Esophagus muscularis mucosa (tissue), 4 donors: ENCODE measurements around the gene ARRB2. TPM values are rescaled to one million over a fixed set of nuclear protein-coding genes. Genes with fewer than 3 reads are reported as not detected.

Source experiments
- DNase-seq: peaks from one replicate; pipeline ENCODE4 v3.0.0-alpha.2; 2017; ENCODE audit errors: extremely low spot score
- H3K27ac ChIP-seq, 4 donors: fragments of 200-600 bp; sonication (generic); replicated peaks in 1 of 4; 1 replicate in 3 of 4; 2 replicates in 1 of 4; pipeline ENCODE4 v1.5.1; 2016 to 2019; ENCODE audit warnings: mild to moderate bottlenecking in 1 of 4
- H3K27me3 ChIP-seq, 4 donors: fragments of 200-600 bp; sonication (generic); one replicate each; pipeline versions ENCODE4 v1.5.1 to v1.6.0; 2016 to 2019
- H3K36me3 ChIP-seq, 4 donors: fragments of 200-600 bp; sonication (generic); one replicate each; pipeline ENCODE4 v1.5.1; 2016 to 2019
- H3K4me1 ChIP-seq, 4 donors: fragments of 200-600 bp; sonication (generic); one replicate each; pipeline ENCODE4 v1.5.1; 2016 to 2019
- H3K4me3 ChIP-seq, 4 donors: fragments of 200-600 bp; sonication (generic); 1 replicate in 2 of 4; 2 replicates in 2 of 4; pipeline ENCODE4 v1.5.1; 2016 to 2019; ENCODE audit warnings: mild to moderate bottlenecking in 4 of 4, moderate library complexity in 1 of 4
- H3K9me3 ChIP-seq, 4 donors: fragments of 200-600 bp; sonication (generic); 1 replicate in 3 of 4; 2 replicates in 1 of 4; pipeline ENCODE4 v1.5.1; 2016 to 2019
- EP300 ChIP-seq: sonication (generic); formaldehyde crosslinking; IDR thresholded peaks from one replicate; pipeline ENCODE4 v1.6.1; 2017; ENCODE audit warnings: antibody characterized with exemption
- POLR2A ChIP-seq: fragments of 450-650 bp; IDR thresholded peaks from one replicate; pipeline ENCODE4 v1.6.1; 2017; ENCODE audit warnings: antibody characterized with exemption, moderate library complexity, mild to moderate bottlenecking, low read depth
- POLR2AphosphoS5 ChIP-seq, 2 donors: sonication (generic); formaldehyde crosslinking; IDR thresholded peaks; one replicate each; pipeline ENCODE4 v1.6.1; 2017; ENCODE audit warnings: antibody characterized with exemption in 2 of 2
- WGBS: methylation state at CpG from one replicate; pipeline ENCODE4 v1.1.5; 2018; 5-methylcytosine and 5-hydroxymethylcytosine counted together
- intact Hi-C: fragments of 100-400 bp; cut with DNase I; formaldehyde crosslinking; loops from one replicate; pipeline ENCODE4 v1.15.1; 2023
- total RNA-seq, 4 donors: library from RNA; depleted of rRNA; stranded (reverse); fragments of >200 nt; gene quantifications; one replicate each; pipeline versions ENCODE4 v1.1.0 to v1.2.1, GENCODE V29; 2016
- TF ChIP-seq, protein P1 (sequence below), 3 experiments: fragments of 200-600 bp in 2 of 3; fragments of 450-650 bp in 1 of 3; sonication (generic) in 2 of 3; IDR thresholded peaks; one replicate each; pipeline ENCODE4 v1.5.1; 2017 to 2019; ENCODE audit warnings: antibody characterized with exemption in 3 of 3, mild to moderate bottlenecking in 2 of 3, moderate library complexity in 1 of 3

The ARRB2 gene
- total RNA-seq, 4 donors from 2014 or later, result 25.4 to 41.4 (median 31.4) TPM

DNA sequence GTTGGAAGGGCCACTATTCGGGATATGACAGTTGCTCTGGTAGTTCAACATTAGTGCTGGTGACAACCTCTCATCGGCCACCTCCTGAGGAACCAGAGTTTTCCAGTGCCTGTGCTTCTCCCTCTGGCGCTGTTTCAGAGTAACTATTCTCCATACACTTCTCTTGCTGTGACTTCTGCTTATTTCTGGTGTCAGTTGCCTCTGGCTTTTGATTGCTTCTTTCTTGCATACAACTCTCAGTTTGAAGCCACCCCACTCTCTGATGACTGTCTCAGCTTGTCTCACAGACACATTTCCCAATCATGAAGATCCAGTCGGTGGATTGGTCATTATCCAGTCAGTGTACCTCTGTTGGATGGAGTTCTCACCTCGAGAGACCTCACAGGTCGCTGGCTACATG, 57.9 kb downstream of the ARRB2 start:
- Histone ChIP-seq H3K27ac (no peak overlapping the region), H3K4me1 (no peaks in the 10 kb centered on the region), H3K36me3 (no peaks in the 10 kb centered on the region), H3K9me3 (no peaks in the 10 kb centered on the region), H3K27me3 (peaks cover 0 to 22% (median 0%) of the 10 kb centered on the region in 4 donors), H3K4me3 (no peak overlapping the region)
- TF ChIP-seq, protein P1, sequence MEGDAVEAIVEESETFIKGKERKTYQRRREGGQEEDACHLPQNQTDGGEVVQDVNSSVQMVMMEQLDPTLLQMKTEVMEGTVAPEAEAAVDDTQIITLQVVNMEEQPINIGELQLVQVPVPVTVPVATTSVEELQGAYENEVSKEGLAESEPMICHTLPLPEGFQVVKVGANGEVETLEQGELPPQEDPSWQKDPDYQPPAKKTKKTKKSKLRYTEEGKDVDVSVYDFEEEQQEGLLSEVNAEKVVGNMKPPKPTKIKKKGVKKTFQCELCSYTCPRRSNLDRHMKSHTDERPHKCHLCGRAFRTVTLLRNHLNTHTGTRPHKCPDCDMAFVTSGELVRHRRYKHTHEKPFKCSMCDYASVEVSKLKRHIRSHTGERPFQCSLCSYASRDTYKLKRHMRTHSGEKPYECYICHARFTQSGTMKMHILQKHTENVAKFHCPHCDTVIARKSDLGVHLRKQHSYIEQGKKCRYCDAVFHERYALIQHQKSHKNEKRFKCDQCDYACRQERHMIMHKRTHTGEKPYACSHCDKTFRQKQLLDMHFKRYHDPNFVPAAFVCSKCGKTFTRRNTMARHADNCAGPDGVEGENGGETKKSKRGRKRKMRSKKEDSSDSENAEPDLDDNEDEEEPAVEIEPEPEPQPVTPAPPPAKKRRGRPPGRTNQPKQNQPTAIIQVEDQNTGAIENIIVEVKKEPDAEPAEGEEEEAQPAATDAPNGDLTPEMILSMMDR (IDR thresholded peaks at IDR 0.05), result no peak
- TF ChIP-seq POLR2A (no peak), POLR2AphosphoS5 (IDR thresholded peaks at IDR 0.05) (no peak), EP300 (no peak)
- intact Hi-C loops, result no loop called here
- WGBS, result 79% methylated on average over 6 of the region's 6 CpGs
- no peak for DNase-seq

DNA sequence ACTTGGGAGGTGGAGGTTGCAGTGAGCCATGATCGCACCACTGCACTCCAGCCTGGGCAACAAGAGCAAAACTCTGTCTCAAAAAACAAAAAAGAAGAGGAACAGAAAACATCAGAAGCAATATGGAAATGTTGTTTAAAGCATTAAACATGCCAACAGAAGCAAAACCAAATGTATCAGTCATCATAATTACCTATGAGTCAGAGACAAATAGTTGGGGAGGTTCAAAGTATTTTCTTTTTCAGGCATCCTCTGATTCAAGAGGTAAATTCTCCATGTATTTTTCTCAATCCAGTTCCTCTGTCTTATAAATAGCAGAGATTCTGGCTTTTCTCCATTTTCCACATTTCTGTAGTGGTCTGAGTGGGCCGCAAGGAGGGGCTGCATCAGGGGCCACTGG, 59.2 kb downstream of the ARRB2 start:
- Histone ChIP-seq H3K27me3 (peaks cover 0 to 26% (median 0%) of the 10 kb centered on the region in 4 donors), H3K27ac (no peak overlapping the region), H3K4me3 (no peak overlapping the region), H3K36me3 (no peaks in the 10 kb centered on the region), H3K9me3 (no peaks in the 10 kb centered on the region), H3K4me1 (no peaks in the 10 kb centered on the region)
- 95% methylated on average over 2 of the region's 2 CpGs for WGBS
- TF ChIP-seq, protein P1 (IDR thresholded peaks at IDR 0.05), result no peak
- TF ChIP-seq POLR2AphosphoS5 (IDR thresholded peaks at IDR 0.05) (no peak), POLR2A (no peak), EP300 (no peak)
- DNase-seq, result no peak
- intact Hi-C loops, result no loop called here

Other genes starting within 250 kb of the ARRB2 start
- 10 to 100 TPM in 3 of 4 donors, 1 to 10 TPM in 1; 10.0 to 19.9 (median 18.8) TPM for gene SPNS2, start 211.8 kb upstream of the ARRB2 start, total RNA-seq
- 10 to 100 TPM; 31.6 to 45.4 (median 36.1) TPM for gene MYBBP1A, start 155.2 kb upstream of the ARRB2 start, total RNA-seq
- gene GGT6, start 150.1 kb upstream of the ARRB2 start, total RNA-seq, result not detected
- gene SMTNL2, start 126.1 kb upstream of the ARRB2 start, total RNA-seq, result 1 to 10 TPM; 3.0 to 7.2 (median 4.7) TPM
- not detected for gene ALOX15, start 69.0 kb upstream of the ARRB2 start, total RNA-seq
- 10 to 100 TPM; 17.0 to 35.0 (median 24.0) TPM for gene PELP1, start 6.5 kb upstream of the ARRB2 start, total RNA-seq
- 10 to 100 TPM; 23.3 to 36.4 (median 26.6) TPM for gene MED11, start 20.8 kb downstream of the ARRB2 start, total RNA-seq
- gene ZMYND15, start 29.2 kb downstream of the ARRB2 start, total RNA-seq, result under 1 TPM in 3 of 4 donors, not detected in 1; 0.23 to 0.50 (median 0.42) TPM
- gene CXCL16, start 29.3 kb downstream of the ARRB2 start, total RNA-seq, result 10 to 100 TPM in 2 of 4 donors, 1 to 10 TPM in 2; 5.8 to 21.7 (median 9.4) TPM
- gene TM4SF5, start 61.3 kb downstream of the ARRB2 start, total RNA-seq, result not detected
- 1 to 10 TPM in 3 of 4 donors, under 1 TPM in 1; 0.86 to 3.3 (median 2.6) TPM for gene VMO1, start 75.7 kb downstream of the ARRB2 start, total RNA-seq
- not detected for gene GLTPD2, start 78.3 kb downstream of the ARRB2 start, total RNA-seq
- gene PSMB6, start 85.5 kb downstream of the ARRB2 start, total RNA-seq, result 100 to 1,000 TPM; 162 to 205 (median 190) TPM
- 10 to 100 TPM in 3 of 4 donors, 1 to 10 TPM in 1; 9.6 to 15.2 (median 12.0) TPM for gene PLD2, start 96.5 kb downstream of the ARRB2 start, total RNA-seq
- gene MINK1, start 122.7 kb downstream of the ARRB2 start, total RNA-seq, result 10 to 100 TPM; 28.8 to 55.2 (median 38.8) TPM
- gene C17orf107, start 188.9 kb downstream of the ARRB2 start, total RNA-seq, result 1 to 10 TPM in 2 of 4 donors, under 1 TPM in 2; 0.32 to 1.5 (median 0.88) TPM
- gene CHRNE, start 192.5 kb downstream of the ARRB2 start, total RNA-seq, result 1 to 10 TPM in 1 of 4 donors, under 1 TPM in 2, not detected in 1; 0.13 to 1.2 (median 0.63) TPM
- under 1 TPM in 1 of 4 donors, not detected in 3; 0.33 TPM for gene GP1BA, start 221.6 kb downstream of the ARRB2 start, total RNA-seq
- 10 to 100 TPM; 38.8 to 73.4 (median 55.5) TPM for gene SLC25A11, start 229.4 kb downstream of the ARRB2 start, total RNA-seq
- 10 to 100 TPM; 59.8 to 96.3 (median 69.5) TPM for gene RNF167, start 229.6 kb downstream of the ARRB2 start, total RNA-seq
- gene PFN1, start 237.9 kb downstream of the ARRB2 start, total RNA-seq, result 1,000 to 10,000 TPM; 1,019 to 1,635 (median 1,341) TPM
- gene ENO3, start 240.5 kb downstream of the ARRB2 start, total RNA-seq, result 1 to 10 TPM; 1.2 to 7.2 (median 2.1) TPM